Gastroesophageal sphincter (tissue), 3 donors: ENCODE measurements around the gene BANP.
"Not testable (repeated sequence)": the region's sequence is repeated elsewhere in the genome, so short reads cannot be mapped to it uniquely, and the experiment has no call there.

Experiments
- EP300 ChIP-seq: sonication (generic); formaldehyde crosslinking; IDR thresholded peaks from one replicate; pipeline ENCODE4 v1.6.1; 2017; ENCODE audit warnings: antibody characterized with exemption, mild to moderate bottlenecking
- POLR2A ChIP-seq, 2 donors: fragments of 450-650 bp; IDR thresholded peaks; one replicate each; pipeline ENCODE4 v1.6.1; 2017; ENCODE audit warnings: antibody characterized with exemption in 2 of 2, mild to moderate bottlenecking in 2 of 2, moderate library complexity in 1 of 2
- POLR2AphosphoS5 ChIP-seq: sonication (generic); formaldehyde crosslinking; IDR thresholded peaks from one replicate; pipeline ENCODE4 v1.6.1; 2017; ENCODE audit warnings: antibody characterized with exemption
- TF ChIP-seq, protein P1 (sequence below), 4 experiments: fragments of 200-600 bp in 2 of 4; fragments of 450-650 bp in 2 of 4; sonication (generic) in 1 of 4; IDR thresholded peaks; one replicate each; pipeline ENCODE4 v1.5.1; 2017 to 2019; ENCODE audit warnings: antibody characterized with exemption in 4 of 4, mild to moderate bottlenecking in 2 of 4, moderate library complexity in 2 of 4

DNA sequence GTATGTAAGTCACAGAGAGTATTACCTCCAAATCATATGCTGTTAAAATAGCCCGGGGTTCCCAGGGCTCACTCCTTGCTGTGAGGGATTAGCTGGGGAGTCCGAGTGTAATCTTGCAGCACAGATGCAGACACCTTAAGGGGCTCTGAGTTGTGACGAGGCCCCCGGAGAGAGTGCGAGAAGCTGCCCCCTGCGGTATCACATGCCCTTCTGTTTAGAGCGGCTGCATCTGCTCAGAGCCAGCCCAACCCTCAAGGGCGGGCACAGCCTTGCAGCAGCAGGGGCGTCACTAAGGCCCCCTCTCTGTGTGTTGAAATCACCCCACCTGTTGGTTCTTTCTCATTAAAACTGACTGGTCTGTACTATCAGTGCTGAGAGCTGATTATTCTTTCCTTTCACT, 37.4 kb downstream of the BANP start:
- TF ChIP-seq, protein P1, sequence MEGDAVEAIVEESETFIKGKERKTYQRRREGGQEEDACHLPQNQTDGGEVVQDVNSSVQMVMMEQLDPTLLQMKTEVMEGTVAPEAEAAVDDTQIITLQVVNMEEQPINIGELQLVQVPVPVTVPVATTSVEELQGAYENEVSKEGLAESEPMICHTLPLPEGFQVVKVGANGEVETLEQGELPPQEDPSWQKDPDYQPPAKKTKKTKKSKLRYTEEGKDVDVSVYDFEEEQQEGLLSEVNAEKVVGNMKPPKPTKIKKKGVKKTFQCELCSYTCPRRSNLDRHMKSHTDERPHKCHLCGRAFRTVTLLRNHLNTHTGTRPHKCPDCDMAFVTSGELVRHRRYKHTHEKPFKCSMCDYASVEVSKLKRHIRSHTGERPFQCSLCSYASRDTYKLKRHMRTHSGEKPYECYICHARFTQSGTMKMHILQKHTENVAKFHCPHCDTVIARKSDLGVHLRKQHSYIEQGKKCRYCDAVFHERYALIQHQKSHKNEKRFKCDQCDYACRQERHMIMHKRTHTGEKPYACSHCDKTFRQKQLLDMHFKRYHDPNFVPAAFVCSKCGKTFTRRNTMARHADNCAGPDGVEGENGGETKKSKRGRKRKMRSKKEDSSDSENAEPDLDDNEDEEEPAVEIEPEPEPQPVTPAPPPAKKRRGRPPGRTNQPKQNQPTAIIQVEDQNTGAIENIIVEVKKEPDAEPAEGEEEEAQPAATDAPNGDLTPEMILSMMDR (IDR thresholded peaks at IDR 0.05) = not testable (repeated sequence)
- TF ChIP-seq POLR2AphosphoS5; POLR2A (IDR thresholded peaks at IDR 0.05); EP300: not testable (repeated sequence)
